ENCODE results near the gene KANTR. TPM values are rescaled to one million over a fixed set of nuclear protein-coding genes. Genes with fewer than 3 reads are reported as not detected.

KANTR gene
- total and polyA plus RNA-seq, 2 experiments from 2014 or later = 6.4 to 15.5 TPM

DNA sequence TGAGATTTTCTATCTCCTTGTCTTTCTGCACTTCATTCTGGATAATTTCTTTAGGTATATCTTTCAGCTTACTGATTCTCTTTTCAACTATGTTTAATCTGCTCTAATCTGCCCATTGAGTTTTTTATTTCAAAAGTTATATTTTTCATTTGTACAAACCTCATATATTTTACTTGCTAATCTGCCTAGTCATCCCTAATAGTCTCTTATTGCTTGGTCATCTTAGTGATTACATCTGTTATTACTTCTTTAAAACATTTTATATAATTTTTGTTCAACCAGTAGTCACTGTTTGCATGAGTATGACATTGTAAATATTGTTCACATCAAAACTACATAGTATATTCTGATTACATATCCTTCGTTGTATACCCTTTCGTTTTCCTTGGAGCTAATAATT, 32.4 kb downstream of the KANTR start:
- H3K4me2 ChIP-seq = no peak overlapping the region
- no peak overlapping the region for H3K27ac ChIP-seq (ENCODE audit: low read depth)
- Mint-ChIP-seq H3K27ac (no peak overlapping the region; the same call in 1 of the 2 replicates), H3K4me1 (no peaks in the 10 kb centered on the region), H3K27me3 (ENCODE audit: insufficient read depth, low read depth, poor library complexity) (peaks cover 5% of the 10 kb centered on the region), H3K9me3 (peaks cover 4% of the 10 kb centered on the region; the same call in 2 of the 3 replicates), H3K4me3 (no peak overlapping the region), H3K36me3 (ENCODE audit: low read depth) (peaks cover 6% of the 10 kb centered on the region; the same call in 1 of the 3 replicates)
- H3K79me2 ChIP-seq (replicated peaks; ENCODE audit: insufficient read depth) = no peaks in the 10 kb centered on the region
- no peak overlapping the region for H3K4me3 ChIP-seq
- ATAC-seq = no peak
- no peaks in the 10 kb centered on the region for H3K27me3 ChIP-seq (ENCODE audit: insufficient read depth)
- H4K20me1 ChIP-seq (replicated peaks; ENCODE audit: insufficient read depth) = no peaks in the 10 kb centered on the region
- no peaks in the 10 kb centered on the region for H3K4me1 ChIP-seq (ENCODE audit: insufficient read depth)
- no peak for TF ChIP-seq NANOG (IDR thresholded peaks at IDR 0.05; ENCODE audit: borderline replicate concordance)
- TF ChIP-seq, protein P1, sequence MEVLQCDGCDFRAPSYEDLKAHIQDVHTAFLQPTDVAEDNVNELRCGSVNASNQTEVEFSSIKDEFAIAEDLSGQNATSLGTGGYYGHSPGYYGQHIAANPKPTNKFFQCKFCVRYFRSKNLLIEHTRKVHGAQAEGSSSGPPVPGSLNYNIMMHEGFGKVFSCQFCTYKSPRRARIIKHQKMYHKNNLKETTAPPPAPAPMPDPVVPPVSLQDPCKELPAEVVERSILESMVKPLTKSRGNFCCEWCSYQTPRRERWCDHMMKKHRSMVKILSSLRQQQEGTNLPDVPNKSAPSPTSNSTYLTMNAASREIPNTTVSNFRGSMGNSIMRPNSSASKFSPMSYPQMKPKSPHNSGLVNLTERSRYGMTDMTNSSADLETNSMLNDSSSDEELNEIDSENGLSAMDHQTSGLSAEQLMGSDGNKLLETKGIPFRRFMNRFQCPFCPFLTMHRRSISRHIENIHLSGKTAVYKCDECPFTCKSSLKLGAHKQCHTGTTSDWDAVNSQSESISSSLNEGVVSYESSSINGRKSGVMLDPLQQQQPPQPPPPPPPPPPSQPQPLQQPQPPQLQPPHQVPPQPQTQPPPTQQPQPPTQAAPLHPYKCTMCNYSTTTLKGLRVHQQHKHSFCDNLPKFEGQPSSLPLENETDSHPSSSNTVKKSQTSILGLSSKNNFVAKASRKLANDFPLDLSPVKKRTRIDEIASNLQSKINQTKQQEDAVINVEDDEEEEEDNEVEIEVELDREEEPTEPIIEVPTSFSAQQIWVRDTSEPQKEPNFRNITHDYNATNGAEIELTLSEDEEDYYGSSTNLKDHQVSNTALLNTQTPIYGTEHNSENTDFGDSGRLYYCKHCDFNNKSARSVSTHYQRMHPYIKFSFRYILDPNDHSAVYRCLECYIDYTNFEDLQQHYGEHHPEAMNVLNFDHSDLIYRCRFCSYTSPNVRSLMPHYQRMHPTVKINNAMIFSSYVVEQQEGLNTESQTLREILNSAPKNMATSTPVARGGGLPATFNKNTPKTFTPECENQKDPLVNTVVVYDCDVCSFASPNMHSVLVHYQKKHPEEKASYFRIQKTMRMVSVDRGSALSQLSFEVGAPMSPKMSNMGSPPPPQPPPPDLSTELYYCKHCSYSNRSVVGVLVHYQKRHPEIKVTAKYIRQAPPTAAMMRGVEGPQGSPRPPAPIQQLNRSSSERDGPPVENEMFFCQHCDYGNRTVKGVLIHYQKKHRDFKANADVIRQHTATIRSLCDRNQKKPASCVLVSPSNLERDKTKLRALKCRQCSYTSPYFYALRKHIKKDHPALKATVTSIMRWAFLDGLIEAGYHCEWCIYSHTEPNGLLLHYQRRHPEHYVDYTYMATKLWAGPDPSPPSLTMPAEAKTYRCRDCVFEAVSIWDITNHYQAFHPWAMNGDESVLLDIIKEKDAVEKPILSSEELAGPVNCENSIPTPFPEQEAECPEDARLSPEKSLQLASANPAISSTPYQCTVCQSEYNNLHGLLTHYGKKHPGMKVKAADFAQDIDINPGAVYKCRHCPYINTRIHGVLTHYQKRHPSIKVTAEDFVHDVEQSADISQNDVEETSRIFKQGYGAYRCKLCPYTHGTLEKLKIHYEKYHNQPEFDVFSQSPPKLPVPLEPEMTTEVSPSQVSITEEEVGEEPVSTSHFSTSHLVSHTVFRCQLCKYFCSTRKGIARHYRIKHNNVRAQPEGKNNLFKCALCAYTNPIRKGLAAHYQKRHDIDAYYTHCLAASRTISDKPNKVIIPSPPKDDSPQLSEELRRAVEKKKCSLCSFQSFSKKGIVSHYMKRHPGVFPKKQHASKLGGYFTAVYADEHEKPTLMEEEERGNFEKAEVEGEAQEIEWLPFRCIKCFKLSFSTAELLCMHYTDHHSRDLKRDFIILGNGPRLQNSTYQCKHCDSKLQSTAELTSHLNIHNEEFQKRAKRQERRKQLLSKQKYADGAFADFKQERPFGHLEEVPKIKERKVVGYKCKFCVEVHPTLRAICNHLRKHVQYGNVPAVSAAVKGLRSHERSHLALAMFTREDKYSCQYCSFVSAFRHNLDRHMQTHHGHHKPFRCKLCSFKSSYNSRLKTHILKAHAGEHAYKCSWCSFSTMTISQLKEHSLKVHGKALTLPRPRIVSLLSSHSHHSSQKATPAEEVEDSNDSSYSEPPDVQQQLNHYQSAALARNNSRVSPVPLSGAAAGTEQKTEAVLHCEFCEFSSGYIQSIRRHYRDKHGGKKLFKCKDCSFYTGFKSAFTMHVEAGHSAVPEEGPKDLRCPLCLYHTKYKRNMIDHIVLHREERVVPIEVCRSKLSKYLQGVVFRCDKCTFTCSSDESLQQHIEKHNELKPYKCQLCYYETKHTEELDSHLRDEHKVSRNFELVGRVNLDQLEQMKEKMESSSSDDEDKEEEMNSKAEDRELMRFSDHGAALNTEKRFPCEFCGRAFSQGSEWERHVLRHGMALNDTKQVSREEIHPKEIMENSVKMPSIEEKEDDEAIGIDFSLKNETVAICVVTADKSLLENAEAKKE (CRISPR knock-in tag; IDR thresholded peaks at IDR 0.05) = no peak
- TF ChIP-seq CREB1 (CRISPR knock-in tag; IDR thresholded peaks at IDR 0.05; ENCODE audit: low read depth) = no peak
- no peak for TF ChIP-seq EZH2 (IDR thresholded peaks at IDR 0.05; ENCODE audit: low read depth, unreplicated experiment)
- no peak for TF ChIP-seq ZNF114 (CRISPR knock-in tag; IDR thresholded peaks at IDR 0.05)
- TF ChIP-seq POLR2AphosphoS5 (IDR thresholded peaks at IDR 0.05; ENCODE audit: low read depth) = no peak
- TF ChIP-seq, protein P2, sequence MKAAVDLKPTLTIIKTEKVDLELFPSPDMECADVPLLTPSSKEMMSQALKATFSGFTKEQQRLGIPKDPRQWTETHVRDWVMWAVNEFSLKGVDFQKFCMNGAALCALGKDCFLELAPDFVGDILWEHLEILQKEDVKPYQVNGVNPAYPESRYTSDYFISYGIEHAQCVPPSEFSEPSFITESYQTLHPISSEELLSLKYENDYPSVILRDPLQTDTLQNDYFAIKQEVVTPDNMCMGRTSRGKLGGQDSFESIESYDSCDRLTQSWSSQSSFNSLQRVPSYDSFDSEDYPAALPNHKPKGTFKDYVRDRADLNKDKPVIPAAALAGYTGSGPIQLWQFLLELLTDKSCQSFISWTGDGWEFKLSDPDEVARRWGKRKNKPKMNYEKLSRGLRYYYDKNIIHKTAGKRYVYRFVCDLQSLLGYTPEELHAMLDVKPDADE (IDR thresholded peaks at IDR 0.05) = no peak
- no peak for TF ChIP-seq JUNB (IDR thresholded peaks at IDR 0.05; ENCODE audit: unreplicated experiment)
- no peak for TF ChIP-seq STAT1 (IDR thresholded peaks at IDR 0.05; ENCODE audit: unreplicated experiment)
- TF ChIP-seq, protein P3, sequence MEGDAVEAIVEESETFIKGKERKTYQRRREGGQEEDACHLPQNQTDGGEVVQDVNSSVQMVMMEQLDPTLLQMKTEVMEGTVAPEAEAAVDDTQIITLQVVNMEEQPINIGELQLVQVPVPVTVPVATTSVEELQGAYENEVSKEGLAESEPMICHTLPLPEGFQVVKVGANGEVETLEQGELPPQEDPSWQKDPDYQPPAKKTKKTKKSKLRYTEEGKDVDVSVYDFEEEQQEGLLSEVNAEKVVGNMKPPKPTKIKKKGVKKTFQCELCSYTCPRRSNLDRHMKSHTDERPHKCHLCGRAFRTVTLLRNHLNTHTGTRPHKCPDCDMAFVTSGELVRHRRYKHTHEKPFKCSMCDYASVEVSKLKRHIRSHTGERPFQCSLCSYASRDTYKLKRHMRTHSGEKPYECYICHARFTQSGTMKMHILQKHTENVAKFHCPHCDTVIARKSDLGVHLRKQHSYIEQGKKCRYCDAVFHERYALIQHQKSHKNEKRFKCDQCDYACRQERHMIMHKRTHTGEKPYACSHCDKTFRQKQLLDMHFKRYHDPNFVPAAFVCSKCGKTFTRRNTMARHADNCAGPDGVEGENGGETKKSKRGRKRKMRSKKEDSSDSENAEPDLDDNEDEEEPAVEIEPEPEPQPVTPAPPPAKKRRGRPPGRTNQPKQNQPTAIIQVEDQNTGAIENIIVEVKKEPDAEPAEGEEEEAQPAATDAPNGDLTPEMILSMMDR (conservative IDR thresholded peaks at IDR 0.05; ENCODE audit: low read depth in 2 of 2) = no peak
- H3F3A ChIP-seq (replicated peaks; ENCODE audit: low read depth) = no peaks in the 10 kb centered on the region
- H3K36me3 ChIP-seq (ENCODE audit: insufficient read depth) = no peaks in the 10 kb centered on the region
- H2AFZ ChIP-seq = no peak overlapping the region
- no peaks in the 10 kb centered on the region for H3K9me2 ChIP-seq (ENCODE audit: insufficient read depth)
- no peak for DNase-seq (ENCODE audit: low spot score)
